ENCODE data around the gene NCS1.

Gene NCS1

DNA sequence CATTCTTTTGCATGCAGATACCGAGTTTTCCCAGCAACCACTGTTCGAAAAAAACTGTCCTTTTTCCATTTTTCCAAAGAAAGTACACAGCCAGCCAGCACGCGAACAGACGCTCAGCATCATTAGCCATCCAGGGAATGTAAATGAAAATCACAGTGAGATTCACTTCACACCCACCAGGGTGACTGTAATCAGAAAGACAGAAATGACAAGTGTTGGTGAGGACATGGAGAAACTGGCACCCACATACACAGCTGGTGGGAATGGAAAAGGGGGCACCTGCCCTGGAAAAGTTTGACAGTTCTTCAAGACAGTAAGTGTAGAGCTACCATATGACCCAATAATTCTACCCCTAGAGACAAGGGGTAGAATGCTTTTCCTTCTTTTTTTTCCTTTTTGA is 25.0 kb upstream of the NCS1 start:
- DNase-seq (ENCODE audit: low read depth, low spot score), result no peak

DNA sequence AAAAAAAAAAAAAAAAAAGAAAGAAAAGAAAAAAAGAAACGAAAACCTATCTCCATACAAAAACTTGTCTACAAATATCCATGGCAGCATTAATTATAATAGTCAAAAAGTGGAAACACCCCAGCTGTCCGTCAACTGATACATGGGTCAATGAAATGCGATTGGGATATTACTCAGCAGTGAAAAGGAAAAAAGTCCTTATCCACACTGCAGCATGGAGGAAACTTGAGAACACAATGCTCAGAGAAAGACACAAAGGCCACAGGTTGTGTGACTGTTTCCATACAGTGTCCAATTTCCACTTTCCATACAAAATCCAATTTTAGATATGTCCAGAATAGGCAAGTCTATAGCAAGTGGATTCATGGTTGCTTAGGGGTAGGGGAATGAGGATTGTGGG is 24.3 kb upstream of the NCS1 start:
- DNase-seq (ENCODE audit: low read depth, low spot score), result no peak

GRCh38 chr9:130149031-130149430 is 23.2 kb upstream of the NCS1 start:
- DNase-seq (ENCODE audit: low read depth, low spot score), result no peak

GRCh38 chr9:130149654-130150286 is 22.4 kb upstream of the NCS1 start:
- DNase-seq (ENCODE audit: low read depth, low spot score), result no peak

DNA sequence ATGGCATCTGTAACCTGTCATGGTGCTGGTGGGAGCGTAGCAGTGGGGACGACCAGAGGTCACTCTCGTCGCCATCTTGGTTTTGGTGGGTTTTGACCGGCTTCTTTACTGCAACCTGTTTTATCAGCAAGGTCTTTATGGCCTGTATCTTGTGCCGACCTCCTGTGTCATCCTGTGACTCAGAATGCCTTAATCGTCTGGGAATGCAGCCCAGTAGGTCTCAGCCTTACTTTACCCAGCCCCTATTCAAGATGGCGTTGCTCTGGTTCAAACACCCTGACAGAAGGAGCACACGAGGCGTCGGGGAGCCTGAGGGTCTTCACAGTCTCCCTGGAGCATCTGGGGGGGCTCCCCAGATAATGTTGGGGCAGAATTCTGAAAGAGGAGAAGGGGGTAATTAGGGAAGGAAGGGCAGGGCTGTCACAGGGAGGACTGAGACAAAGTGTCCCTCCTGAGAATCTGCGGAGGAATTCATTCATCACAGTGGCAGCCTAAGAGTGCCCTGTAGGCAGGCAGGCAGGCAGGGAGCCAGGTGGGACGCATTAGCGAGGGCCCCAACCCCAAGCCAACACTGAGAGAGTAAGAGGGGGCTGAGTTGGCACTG is 21.3 kb upstream of the NCS1 start:
- no peak for DNase-seq (ENCODE audit: low read depth, low spot score)

DNA sequence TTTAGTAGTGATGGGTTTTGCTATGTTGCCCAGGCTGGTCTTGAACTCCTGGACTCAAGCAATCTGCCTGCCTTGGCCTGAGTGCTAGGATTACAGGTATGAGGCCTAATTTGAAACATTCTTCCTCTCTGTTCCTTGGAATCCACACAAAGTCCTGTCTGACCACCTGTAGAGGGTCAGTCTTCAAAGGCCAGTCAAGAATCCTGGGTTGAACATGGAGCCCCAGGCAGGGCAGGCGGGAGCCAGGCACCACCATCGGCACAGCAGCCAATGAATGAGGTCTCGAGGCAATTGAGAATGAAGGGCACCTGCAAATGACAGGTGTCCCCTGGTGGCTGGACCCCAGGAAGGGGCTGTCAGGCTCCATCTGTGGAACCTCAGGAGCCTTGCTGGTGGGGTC is 17.4 kb upstream of the NCS1 start:
- DNase-seq (ENCODE audit: low read depth, low spot score), result no peak

- no peak for DNase-seq (ENCODE audit: low read depth, low spot score)
Observed at GRCh38 chr9:130155647-130156046, 16.6 kb upstream of the NCS1 start.

- DNase-seq (ENCODE audit: low read depth, low spot score), result no peak
Observed at GRCh38 chr9:130156672-130157071, 15.5 kb upstream of the NCS1 start.

GRCh38 chr9:130157079-130157478 is 15.1 kb upstream of the NCS1 start:
- no peak for DNase-seq (ENCODE audit: low read depth, low spot score)

GRCh38 chr9:130158001-130158400 is 14.2 kb upstream of the NCS1 start:
- DNase-seq (ENCODE audit: low read depth, low spot score), result no peak

DNA sequence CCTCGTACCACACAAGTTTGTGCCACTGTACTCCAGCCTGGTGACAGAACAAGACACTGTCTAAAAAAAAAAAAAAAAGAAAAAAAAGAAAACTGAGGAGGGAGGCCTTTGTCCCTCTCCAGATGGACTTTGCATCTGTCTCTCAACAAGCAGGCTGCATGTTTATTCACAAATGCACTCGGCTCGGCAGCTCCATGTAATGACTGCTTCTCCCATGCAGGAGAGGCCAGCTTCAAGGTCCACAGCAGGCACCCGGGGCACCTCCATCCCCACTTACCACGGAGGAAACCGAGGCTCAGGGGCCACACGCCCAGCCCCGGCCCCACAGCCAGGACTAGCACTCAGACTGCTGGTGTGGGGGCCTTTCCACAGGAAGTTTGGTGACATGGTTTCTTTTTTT is 13.1 kb upstream of the NCS1 start:
- DNase-seq (ENCODE audit: low read depth, low spot score), result no peak

DNA sequence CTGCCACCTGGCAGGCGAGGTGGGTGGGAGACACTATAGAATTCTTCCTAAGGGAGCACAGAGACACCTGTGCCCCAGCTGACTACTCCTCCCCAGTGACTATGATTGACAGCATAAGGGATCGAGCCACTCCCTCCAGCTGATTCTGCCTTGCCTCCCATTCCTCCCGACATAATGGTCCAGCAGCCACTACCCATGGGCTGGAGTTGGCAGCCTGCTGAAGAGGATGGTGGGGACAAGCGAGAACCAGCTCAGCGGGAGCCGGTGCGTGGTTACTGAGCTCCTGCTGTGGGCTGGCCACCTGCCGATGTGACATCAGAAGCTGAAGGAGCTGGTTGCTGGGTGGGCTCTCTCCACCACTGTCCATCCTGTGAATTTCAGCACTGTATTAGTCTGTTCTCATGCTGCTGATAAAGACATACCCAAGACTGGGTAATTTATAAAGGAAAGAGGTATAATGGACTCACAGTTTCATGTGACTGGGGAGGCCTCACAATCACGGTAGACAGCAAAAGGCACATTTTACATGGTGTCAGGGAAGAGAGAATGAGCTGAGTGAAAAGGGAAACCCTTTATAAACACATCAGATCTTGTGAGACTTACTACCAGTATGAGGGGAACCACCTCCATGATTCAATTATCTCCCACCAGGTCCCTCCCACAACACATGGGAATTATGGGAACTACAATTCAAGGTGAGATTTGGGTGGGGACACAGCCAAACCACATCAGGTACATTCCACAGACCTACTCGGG is 12.1 kb upstream of the NCS1 start:
- DNase-seq (ENCODE audit: low read depth, low spot score), result no peak

DNA sequence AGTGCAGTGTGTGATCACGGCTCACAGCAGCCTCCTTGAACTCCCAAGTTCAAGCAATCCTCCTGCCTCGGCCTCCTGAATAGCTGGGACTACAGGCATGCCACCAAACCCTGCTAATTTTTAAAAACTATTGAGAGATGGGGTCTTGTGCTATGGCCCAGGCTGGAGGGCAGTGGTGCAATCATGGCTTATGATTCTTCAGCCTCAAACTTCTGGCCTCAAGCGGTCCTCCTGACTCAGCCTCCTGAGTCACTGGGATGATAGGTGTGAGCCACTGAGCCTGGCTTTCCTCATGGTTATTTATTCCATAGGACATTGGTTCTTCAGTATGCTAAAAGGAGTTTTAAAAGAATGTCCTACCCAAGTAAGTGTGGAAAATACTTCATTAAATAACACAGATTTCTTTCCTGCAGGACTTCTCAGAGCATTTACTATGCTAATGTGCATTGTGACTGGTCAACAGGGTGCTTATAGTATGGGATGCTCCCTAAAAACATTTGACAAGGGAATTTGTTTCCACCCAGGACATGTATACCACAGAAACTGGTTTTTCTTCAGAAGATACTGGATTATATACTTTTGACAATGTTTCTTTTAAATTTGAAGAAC is 11.2 kb upstream of the NCS1 start:
- no peak for DNase-seq (ENCODE audit: low read depth, low spot score)

- DNase-seq (ENCODE audit: low read depth, low spot score), result no peak
Observed at GRCh38 chr9:130165579-130165978, 6.6 kb upstream of the NCS1 start.

- DNase-seq (ENCODE audit: low read depth, low spot score), result no peak
Observed at GRCh38 chr9:130166399-130166798, 5.8 kb upstream of the NCS1 start.

- DNase-seq (ENCODE audit: low read depth, low spot score), result no peak
Observed at GRCh38 chr9:130167927-130168326, 4.3 kb upstream of the NCS1 start.

DNA sequence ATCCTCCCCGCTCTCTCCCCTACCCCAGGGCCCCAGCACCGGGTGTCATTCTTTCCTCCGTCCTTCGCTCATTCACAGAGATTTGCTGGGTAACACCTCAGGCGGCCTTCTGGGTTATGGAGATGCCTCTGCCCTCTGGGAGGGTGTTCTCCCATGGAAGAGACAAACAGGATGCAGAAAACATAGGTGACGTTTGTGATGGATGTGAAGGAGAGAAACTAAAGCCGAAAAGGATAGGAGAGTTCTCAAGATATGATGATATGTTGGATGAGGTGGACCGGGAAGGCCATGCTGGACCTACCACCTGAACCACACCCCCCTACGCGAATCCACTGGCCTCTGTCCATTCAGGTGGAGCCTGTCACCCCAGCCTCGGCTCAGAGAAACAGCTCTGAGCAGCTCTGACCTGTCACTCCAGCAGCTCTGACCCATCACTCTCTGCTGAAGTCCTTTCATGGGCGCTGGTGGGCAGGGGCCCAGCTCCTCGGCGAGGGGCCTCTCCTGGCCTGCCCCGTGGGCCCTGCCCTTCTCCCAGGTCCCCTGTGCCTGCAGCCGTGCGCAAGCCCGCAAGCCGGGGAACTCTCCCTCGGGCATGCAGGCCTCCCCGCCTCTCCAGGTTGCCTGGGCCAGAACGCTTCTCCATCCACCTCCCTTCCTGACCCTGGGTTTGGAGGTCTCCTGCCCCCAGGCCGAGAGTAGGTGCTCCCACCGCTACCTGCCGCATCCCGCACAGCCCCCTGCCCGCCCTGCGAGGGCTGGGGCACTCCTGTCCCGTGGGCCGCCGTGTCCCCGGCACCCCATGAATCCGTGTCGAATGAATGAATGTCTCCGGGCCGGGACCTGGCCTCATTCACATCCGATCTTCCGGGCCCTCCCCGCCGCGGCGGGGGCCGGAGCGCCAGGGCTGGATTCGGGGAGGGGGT is 717 bp upstream of the NCS1 start:
- DNase-seq (ENCODE audit: low read depth, low spot score), result no peak

DNA sequence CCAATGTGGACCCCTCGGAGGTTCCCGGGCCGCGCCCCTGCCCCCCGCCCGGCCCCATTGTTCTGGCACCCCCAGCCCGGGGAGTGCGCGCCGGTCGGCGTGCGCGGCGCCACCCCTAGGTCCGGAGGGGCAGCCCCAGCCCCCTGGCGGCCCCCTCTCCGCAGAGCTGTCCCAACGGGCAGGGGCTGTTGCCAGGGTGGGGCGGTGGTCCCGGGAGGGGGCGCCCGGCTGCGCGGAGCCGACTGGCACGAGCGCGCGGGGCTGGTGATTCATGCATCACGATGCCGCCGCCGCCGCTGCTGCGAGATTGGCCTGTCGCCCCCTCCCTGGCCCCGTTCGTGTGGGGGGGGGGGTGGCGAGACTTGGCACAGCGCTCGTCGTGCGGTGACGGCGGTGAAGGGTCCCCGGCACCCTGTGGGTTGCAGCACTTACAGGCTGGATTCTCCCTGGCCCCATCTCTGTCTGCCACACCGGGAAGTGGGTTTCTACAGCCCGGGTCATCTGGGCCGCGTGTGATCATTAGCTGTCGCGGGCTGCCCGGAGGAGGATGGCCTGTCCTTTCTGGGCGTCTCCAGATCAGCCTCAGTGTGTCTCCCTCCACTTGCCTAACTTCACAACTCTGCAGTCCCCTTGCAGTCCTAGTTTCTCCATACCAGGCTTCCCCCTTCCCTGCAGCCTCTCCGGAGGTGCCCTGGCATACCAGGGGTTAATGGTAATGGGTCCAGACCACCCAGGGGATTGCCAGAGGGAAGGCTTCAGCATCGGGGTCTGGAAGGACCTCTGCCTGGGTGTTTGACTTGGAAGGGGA is 858 bp downstream of the NCS1 start:
- no peak for DNase-seq (ENCODE audit: low read depth, low spot score)

DNA sequence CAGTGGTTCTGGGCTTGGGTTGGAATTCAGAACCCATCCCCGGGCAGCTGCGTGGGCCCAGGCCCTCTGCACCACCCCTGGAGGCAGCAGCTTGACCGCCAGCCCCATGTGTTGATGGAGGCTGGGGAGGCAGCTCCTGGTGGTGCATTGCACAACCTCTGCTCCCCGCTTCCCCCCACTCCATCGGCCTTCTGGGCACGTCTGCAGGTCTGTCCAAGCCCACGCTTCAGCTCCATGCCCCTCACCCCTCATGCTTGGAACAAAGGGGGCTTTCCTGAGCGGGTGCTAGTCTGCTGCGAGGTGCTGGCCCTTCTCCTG is 1.4 kb downstream of the NCS1 start:
- no peak for DNase-seq (ENCODE audit: low read depth, low spot score)

- no peak for DNase-seq (ENCODE audit: low read depth, low spot score)
Observed at GRCh38 chr9:130174025-130174424, 1.8 kb downstream of the NCS1 start.

DNA sequence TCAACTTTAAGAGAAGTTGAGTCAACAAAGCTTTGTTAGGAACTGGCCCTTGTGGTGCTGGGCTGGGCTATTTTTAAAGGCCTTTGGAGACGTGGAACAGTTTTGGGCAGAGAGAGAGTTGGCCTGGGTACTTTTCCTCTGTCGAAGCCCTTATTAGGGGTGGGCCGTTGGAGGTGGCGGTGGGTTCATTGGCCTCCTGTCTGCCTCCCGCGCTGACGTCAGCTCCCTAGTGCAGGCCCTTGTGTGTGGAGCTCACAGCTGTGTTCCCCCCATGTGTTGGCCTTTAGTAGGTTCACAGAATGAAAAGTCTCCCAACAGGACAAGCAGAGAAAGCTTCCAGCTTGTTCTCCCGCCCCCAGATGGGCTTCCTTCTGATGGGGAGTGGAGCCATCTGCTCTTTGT is 2.7 kb downstream of the NCS1 start:
- DNase-seq (ENCODE audit: low read depth, low spot score), result no peak
